AG09309 (cell line): ENCODE data around the gene UCMA.
A peak's percentile ranks its signal among the peaks of the same experiment; 100 is the strongest.

Experiments
- DNase-seq: peaks from one replicate; pipeline ENCODE4 v3.0.0-alpha.2; 2010; ENCODE audit warnings: low read depth
- H3K4me3 ChIP-seq: 2 replicates; pipeline ENCODE4 v1.5.1; 2011; ENCODE audit warnings: mild to moderate bottlenecking, low read depth, low read length, moderate library complexity; ENCODE audit not compliant: control insufficient read depth
- CTCF ChIP-seq: IDR thresholded peaks from 2 replicates; pipeline ENCODE4 v1.5.1; 2011; ENCODE audit warnings: mild to moderate bottlenecking, low read depth, low read length, inconsistent platforms; ENCODE audit not compliant: insufficient read depth, control insufficient read depth; ENCODE audit errors: missing control alignments

The UCMA gene

GRCh38 chr10:13213163-13213562, 21.0 kb downstream of the UCMA start:
- no peak for DNase-seq
- TF ChIP-seq CTCF, result no peak
- no peak overlapping the region for H3K4me3 ChIP-seq

DNA sequence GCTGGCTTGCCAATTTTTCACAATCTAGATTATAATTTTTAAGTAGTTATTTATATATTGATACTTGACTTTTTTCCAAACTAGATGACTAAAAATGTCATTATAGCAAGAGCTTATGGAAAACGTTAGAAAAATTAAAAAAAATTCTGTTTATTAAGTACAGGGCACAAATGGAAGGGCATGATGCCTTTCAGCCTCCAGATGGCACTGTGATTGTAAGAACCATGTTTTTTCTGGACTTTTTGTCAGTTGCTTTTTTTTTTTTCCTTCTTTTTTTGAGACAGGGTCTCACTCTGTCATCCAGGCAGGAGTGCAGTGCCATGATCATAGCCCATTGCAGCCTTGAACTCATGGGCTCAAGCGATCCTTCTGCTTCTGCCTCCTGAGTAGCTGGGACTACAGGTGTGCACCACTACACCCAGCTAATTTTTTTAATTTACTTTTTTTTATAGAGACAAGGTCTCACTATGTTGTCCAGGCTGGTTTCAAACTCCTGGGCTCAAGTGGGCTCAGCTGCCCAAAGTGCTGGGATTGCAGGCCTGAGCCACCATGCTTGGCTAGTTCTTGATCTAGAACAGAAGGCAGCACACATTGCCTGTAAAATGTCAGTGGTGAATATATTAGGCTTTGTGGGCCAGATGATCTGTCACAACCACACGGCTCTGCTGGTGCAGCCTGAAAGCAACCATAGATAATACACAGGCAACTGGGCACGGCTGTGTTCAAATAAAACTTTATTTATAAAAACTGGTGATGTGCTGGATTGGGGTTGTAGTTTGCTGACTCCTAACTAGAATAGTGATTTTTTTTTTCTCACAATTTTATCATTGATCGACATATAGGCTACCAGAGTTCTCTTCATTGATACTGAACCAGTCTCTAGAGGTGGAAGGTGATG, 27.4 kb downstream of the UCMA start:
- peak; percentile 35 for DNase-seq
- peak; percentile 64 for TF ChIP-seq CTCF
- H3K4me3 ChIP-seq, result no peak overlapping the region

GRCh38 chr10:13206091-13206490, 28.1 kb downstream of the UCMA start:
- no peak for TF ChIP-seq CTCF
- no peak for DNase-seq
- H3K4me3 ChIP-seq, result no peak overlapping the region

DNA sequence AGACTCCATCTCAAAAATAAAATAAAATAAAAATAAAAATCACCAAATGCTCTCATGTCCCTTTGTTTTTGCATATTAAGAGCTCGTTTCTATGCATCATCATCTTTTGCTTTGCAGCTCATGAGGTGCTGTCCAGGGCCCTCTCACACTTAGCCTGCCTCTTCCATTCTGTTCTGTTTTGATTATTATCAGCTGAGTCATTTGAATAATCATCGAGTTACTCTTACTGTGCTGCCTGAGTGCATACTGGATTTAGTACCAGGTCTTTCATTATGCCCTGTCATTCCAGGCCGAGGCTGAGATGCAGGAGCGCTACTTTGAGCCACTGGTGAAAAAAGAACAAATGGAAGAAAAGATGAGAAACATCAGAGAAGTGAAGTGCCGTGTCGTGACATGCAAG, 33.0 kb downstream of the UCMA start:
- H3K4me3 ChIP-seq, result no peak overlapping the region
- TF ChIP-seq CTCF, result no peak
- no peak for DNase-seq

- no peak overlapping the region for H3K4me3 ChIP-seq
- no peak for TF ChIP-seq CTCF
- no peak for DNase-seq
Measured at GRCh38 chr10:13195016-13195415, 39.2 kb downstream of the UCMA start.

DNA sequence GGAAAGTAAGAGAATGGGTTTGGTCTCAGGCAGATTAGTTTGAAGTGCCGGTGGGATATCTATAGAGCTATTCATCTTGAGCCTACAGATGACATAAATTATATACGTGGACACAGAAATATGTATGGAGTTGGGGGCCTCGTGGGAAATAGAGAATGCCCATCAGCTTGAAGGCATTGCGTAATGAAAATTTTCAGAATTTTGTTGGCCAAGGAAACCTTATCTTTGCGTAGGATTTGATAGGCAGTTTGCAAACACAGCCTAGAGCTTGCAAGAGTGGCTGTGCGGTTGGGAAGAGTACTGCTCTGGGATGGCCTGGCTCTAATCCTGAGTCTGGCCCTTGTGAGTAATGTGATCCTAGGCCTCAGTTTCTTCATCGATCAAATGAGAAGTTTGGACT, 40.5 kb downstream of the UCMA start:
- TF ChIP-seq CTCF, result no peak
- no peak overlapping the region for H3K4me3 ChIP-seq
- no peak for DNase-seq

DNA sequence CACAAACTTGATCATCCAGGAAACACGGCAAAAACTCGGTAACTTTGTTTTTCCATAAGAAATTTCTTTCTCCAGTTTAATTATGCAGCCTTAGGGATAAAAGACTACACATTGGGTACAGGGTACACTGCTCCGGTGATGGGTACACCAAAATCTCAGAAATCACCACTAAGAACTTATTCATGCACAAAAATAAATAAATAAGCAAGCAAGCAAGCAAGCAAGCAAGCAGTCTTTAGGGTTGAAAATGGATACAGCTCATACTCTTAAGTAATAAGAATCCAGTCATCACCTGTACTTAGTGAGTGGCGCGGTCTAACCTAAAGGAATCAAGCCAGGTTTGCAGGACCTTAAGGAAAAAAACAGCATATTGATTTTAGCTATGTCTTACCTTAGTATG, 42.8 kb downstream of the UCMA start:
- TF ChIP-seq CTCF, result no peak
- H3K4me3 ChIP-seq, result no peak overlapping the region
- no peak for DNase-seq
